PC-3 (cell line): ENCODE data around the gene PANK1. TPM values are rescaled to one million over a fixed set of nuclear protein-coding genes. Genes with fewer than 3 reads are reported as not detected.

Experiments
- ATAC-seq: fragments of 200-7000 bp; cut with Tn5 transposase; 2 replicates; pipeline ENCODE4 v1.9.1; 2020; ENCODE audit warnings: mild to moderate bottlenecking, moderate library complexity
- BruUV-seq: library from RNA; stranded (reverse); fragments of 400-500 nt; replicated peaks from 2 replicates; lab custom pipeline; 2021; lab: Mats Ljungman, UMichigan
- CTCF ChIA-PET: fragments of 300-600 bp; sonication (Branson Sonifier 250); formaldehyde crosslinking; loops from one replicate; lab custom pipeline; 2022; ENCODE audit warnings: antibody characterized with exemption; lab: Charles Lee
- POLR2A ChIA-PET: fragments of 300-600 bp; sonication (Branson Sonifier 250); formaldehyde crosslinking; loops from one replicate; lab custom pipeline; 2022; ENCODE audit warnings: antibody characterized with exemption; ENCODE audit not compliant: unreplicated experiment; lab: Charles Lee
- DNase-seq: peaks from one replicate; pipeline ENCODE4 v3.0.0-alpha.2; 2015
- H2AFZ ChIP-seq: fragments of 300-600 bp; sonication (generic); 2 replicates; pipeline ENCODE4 v1.6.0; 2016; ENCODE audit warnings: antibody characterized with exemption, low read length
- H3F3A ChIP-seq: fragments of 300-600 bp; sonication (generic); one replicate; pipeline ENCODE4 v1.6.0; 2017; ENCODE audit warnings: antibody characterized with exemption, low read length, control low read depth, mild to moderate bottlenecking; ENCODE audit not compliant: unreplicated experiment
- H3K27ac ChIP-seq: fragments of 300-600 bp; sonication (generic); 2 replicates; pipeline ENCODE4 v1.5.1; 2016; ENCODE audit warnings: mild to moderate bottlenecking, low read length
- H3K27me3 ChIP-seq: fragments of 300-600 bp; sonication (generic); 2 replicates; pipeline ENCODE4 v1.6.1; 2016; ENCODE audit warnings: low read length, mixed read lengths
- H3K36me3 ChIP-seq: fragments of 300-600 bp; sonication (generic); 2 replicates; pipeline ENCODE4 v1.6.1; 2016; ENCODE audit warnings: low read depth, mixed run types, low read length, mixed read lengths
- H3K4me1 ChIP-seq: fragments of 300-600 bp; sonication (generic); 2 replicates; pipeline ENCODE4 v1.5.1; 2016; ENCODE audit warnings: low read length; ENCODE audit not compliant: insufficient read depth
- H3K4me2 ChIP-seq: fragments of 300-600 bp; sonication (generic); 2 replicates; pipeline ENCODE4 v1.6.0; 2016; ENCODE audit warnings: low read length
- H3K4me3 ChIP-seq: fragments of 300-600 bp; sonication (generic); 2 replicates; pipeline ENCODE4 v1.5.1; 2016; ENCODE audit warnings: mild to moderate bottlenecking, low read length, mixed read lengths
- H3K79me2 ChIP-seq: fragments of 300-600 bp; sonication (generic); 2 replicates; pipeline ENCODE4 v1.6.1; 2017; ENCODE audit warnings: low read length, mixed read lengths
- H3K9ac ChIP-seq: fragments of 300-600 bp; sonication (generic); 2 replicates; pipeline ENCODE4 v1.6.0; 2016; ENCODE audit warnings: mild to moderate bottlenecking, low read length
- H3K9me2 ChIP-seq: fragments of 300-600 bp; sonication (generic); replicated peaks from 2 replicates; pipeline ENCODE4 v1.6.1; 2016; ENCODE audit warnings: mixed run types, low read length, mixed read lengths
- H3K9me3 ChIP-seq: fragments of 300-600 bp; sonication (generic); 2 replicates; pipeline ENCODE4 v1.6.1; 2016; ENCODE audit warnings: low read length, mixed read lengths
- H4K20me1 ChIP-seq: fragments of 300-600 bp; sonication (generic); 2 replicates; pipeline ENCODE4 v1.6.1; 2016; ENCODE audit warnings: low read length, mixed read lengths
- CTCF ChIP-seq: fragments of 300-600 bp; sonication (generic); conservative IDR thresholded peaks from 2 replicates; pipeline ENCODE4 v1.5.1; 2017; ENCODE audit warnings: antibody characterized with exemption, low read depth, mild to moderate bottlenecking, low read length
- EZH2 ChIP-seq: fragments of 300-600 bp; sonication (generic); IDR thresholded peaks from one replicate; pipeline ENCODE4 v1.6.1; 2017; ENCODE audit warnings: antibody characterized with exemption, mild to moderate bottlenecking, low read length; ENCODE audit not compliant: unreplicated experiment
- EZH2phosphoT487 ChIP-seq: fragments of 300-600 bp; sonication (generic); IDR thresholded peaks from 2 replicates; pipeline ENCODE4 v1.6.1; 2018; ENCODE audit warnings: mild to moderate bottlenecking, antibody characterized with exemption, low read length, borderline replicate concordance
- intact Hi-C: fragments of 100-400 bp; cut with micrococcal nuclease; formaldehyde crosslinking; loops from 2 replicates; pipeline ENCODE4 v1.9.0; 2023
- total RNA-seq: library from RNA; depleted of rRNA; stranded (reverse); fragments of >200 nt; gene quantifications from 2 replicates; pipeline ENCODE4 v1.2.3, GENCODE V29; 2014

Gene PANK1
- total RNA-seq, 1 experiment from 2014 or later: 3.9 TPM

GRCh38 chr10:89543841-89544240, 101.2 kb downstream of the PANK1 start:
- H3K27me3 ChIP-seq: no peaks in the 10 kb centered on the region
- no peaks in the 10 kb centered on the region for H3K9me3 ChIP-seq
- no peak overlapping the region for H2AFZ ChIP-seq
- TF ChIP-seq EZH2: no peak
- TF ChIP-seq EZH2phosphoT487: no peak
- TF ChIP-seq CTCF: no peak
- CTCF ChIA-PET: no interaction called here
- ATAC-seq (peak; percentile 40), DNase-seq (peak; percentile 52)
- peaks cover 5% of the 10 kb centered on the region for H3K4me1 ChIP-seq
- H3K4me3 ChIP-seq: no peak overlapping the region
- no peaks in the 10 kb centered on the region for H4K20me1 ChIP-seq
- no peaks in the 10 kb centered on the region for H3K36me3 ChIP-seq
- no peak overlapping the region for H3K27ac ChIP-seq
- no peaks in the 10 kb centered on the region for H3K9me2 ChIP-seq
- intact Hi-C loops: no loop called here
- POLR2A ChIA-PET: interaction anchor here (0.6 kb wide), 1 partner anchor 241 kb away, joined by 3 read pairs; no protein-coding TSS in a partner anchor
- H3K4me2 ChIP-seq: no peak overlapping the region
- H3F3A ChIP-seq: no peaks in the 10 kb centered on the region
- no peak overlapping the region for H3K9ac ChIP-seq
- H3K79me2 ChIP-seq: no peaks in the 10 kb centered on the region
- no TSS peak for BruUV-seq

DNA sequence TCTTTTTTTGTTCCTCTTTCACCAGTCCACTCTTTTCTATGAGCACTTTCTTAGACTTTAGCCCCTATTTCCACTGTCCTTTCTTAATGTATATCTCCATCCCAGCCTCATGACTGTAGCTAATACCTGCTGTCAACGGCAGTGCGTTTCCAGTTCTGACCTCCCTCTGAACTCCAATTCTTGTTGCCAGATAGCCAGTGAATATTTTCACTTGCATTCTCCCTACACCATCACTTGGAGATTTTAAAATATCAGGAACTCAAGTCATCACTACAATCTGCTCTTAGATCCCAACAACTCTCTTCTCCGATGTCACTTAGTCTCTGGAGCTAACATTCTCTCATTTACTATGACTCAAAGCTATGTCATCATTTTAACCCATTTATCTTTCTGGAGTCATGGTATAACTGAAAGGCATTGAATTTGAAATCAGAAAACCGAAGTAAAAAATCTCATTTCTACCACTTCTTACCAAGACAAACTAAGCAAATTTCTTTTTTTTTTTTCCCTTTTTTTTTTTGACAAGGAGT, 104.6 kb downstream of the PANK1 start:
- CTCF ChIA-PET: no interaction called here
- POLR2A ChIA-PET: interaction anchor here (0.7 kb wide), 1 partner anchor 9 kb away, joined by 18 read pairs; no protein-coding TSS in a partner anchor
- Histone ChIP-seq H3K27ac (no peak overlapping the region), H3K9ac (no peak overlapping the region), H3F3A (no peaks in the 10 kb centered on the region), H3K36me3 (no peaks in the 10 kb centered on the region), H4K20me1 (no peaks in the 10 kb centered on the region), H2AFZ (no peak overlapping the region), H3K79me2 (no peaks in the 10 kb centered on the region), H3K27me3 (no peaks in the 10 kb centered on the region), H3K4me2 (no peak overlapping the region), H3K4me1 (0 out of 2 replicates have a peak, but pooled peaks cover 3% of the 10 kb centered on the region), H3K9me3 (no peaks in the 10 kb centered on the region), H3K4me3 (no peak overlapping the region), H3K9me2 (no peaks in the 10 kb centered on the region)
- peak; percentile 34 for DNase-seq
- 0 out of 2 replicates have a peak, but pooled peaks have one; percentile 22 for ATAC-seq
- BruUV-seq: no TSS peak
- intact Hi-C loops: no loop called here
- no peak for TF ChIP-seq EZH2phosphoT487
- TF ChIP-seq CTCF: no peak
- no peak for TF ChIP-seq EZH2

DNA sequence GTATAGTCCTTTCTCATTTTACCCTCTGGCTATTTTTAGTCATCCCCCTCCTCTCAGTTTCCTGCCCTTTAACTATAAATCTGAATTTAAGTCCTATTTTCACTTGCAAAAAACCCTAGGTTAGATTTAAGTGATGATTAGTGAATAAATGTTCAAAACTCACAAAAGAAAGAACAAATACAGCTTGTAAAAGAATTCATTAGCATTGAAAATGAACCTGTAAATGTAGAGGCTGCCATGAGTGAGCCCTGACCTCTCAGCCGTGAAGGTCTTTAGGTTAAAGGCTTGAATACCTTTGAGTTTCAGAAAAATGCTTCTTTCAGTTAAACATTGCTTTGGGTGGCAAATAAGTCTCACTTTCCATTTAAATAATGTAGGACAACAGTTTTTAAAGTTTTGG, 107.7 kb downstream of the PANK1 start:
- DNase-seq (no peak), ATAC-seq (no peak)
- no peak overlapping the region for H3K27ac ChIP-seq
- no peak overlapping the region for H3K4me3 ChIP-seq
- H3K9ac ChIP-seq: no peak overlapping the region
- H3K9me3 ChIP-seq: no peaks in the 10 kb centered on the region
- no peak for TF ChIP-seq EZH2phosphoT487
- no peak for TF ChIP-seq CTCF
- TF ChIP-seq EZH2: no peak
- H3K27me3 ChIP-seq: no peaks in the 10 kb centered on the region
- CTCF ChIA-PET: no interaction called here
- no peaks in the 10 kb centered on the region for H3K9me2 ChIP-seq
- H3K4me2 ChIP-seq: no peak overlapping the region
- POLR2A ChIA-PET: no interaction called here
- H3K36me3 ChIP-seq: no peaks in the 10 kb centered on the region
- no peak overlapping the region for H2AFZ ChIP-seq
- H3F3A ChIP-seq: no peaks in the 10 kb centered on the region
- intact Hi-C loops: no loop called here
- H3K79me2 ChIP-seq: no peaks in the 10 kb centered on the region
- H3K4me1 ChIP-seq: 0 out of 2 replicates have a peak, but pooled peaks cover 3% of the 10 kb centered on the region
- no TSS peak for BruUV-seq
- H4K20me1 ChIP-seq: no peaks in the 10 kb centered on the region
